ENCODE data around the gene ERICH6B.

ERICH6B gene

DNA sequence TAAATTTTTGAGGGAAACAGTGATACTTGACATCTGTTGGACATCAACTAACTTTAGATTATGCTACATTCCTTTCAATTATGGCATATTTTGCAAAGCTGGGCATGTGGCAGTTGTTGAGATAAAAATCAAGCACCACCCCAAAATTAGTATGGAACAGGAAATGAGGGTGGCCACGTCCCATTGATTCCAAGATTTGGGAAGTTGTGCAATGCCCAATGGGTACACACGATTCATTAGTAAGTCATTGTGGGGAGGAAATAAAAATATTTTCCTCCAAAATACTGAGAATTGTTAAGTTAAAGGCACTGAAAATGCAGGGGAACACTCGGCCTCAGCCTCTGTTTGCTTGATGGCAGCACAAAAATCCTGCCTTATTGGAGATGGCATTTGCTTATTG lies 7.6 kb downstream of the ERICH6B start:
- DNase-seq (ENCODE audit: low read depth) = no peak
- TF ChIP-seq, protein P1, sequence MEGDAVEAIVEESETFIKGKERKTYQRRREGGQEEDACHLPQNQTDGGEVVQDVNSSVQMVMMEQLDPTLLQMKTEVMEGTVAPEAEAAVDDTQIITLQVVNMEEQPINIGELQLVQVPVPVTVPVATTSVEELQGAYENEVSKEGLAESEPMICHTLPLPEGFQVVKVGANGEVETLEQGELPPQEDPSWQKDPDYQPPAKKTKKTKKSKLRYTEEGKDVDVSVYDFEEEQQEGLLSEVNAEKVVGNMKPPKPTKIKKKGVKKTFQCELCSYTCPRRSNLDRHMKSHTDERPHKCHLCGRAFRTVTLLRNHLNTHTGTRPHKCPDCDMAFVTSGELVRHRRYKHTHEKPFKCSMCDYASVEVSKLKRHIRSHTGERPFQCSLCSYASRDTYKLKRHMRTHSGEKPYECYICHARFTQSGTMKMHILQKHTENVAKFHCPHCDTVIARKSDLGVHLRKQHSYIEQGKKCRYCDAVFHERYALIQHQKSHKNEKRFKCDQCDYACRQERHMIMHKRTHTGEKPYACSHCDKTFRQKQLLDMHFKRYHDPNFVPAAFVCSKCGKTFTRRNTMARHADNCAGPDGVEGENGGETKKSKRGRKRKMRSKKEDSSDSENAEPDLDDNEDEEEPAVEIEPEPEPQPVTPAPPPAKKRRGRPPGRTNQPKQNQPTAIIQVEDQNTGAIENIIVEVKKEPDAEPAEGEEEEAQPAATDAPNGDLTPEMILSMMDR (IDR thresholded peaks at IDR 0.05; ENCODE audit: insufficient read depth, low read depth, low read length, missing control alignments) = no peak

DNA sequence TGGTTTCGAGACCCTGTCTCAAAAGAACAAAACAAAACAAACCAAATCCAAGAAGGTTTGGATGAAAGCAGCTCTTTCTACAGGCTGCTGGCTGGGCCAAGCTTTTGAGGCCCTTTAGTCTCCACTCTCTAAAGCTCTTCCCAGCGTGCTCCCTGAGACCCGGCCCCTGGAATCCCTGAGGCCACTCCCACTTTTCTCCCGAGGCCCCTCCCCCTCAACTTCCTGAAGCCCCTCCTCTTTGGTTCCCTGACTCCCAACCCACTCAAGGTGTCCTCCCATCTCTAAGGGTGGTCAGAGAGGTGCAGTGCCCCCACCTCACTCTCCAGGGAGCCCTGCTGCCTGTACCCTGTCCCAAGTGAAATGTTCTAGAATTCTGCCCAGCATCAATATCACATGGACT lies 10.6 kb downstream of the ERICH6B start:
- TF ChIP-seq, protein P1 (IDR thresholded peaks at IDR 0.05; ENCODE audit: insufficient read depth, low read depth, low read length, missing control alignments) = no peak
- no peak overlapping the region for H3K4me3 ChIP-seq (ENCODE audit: low read length)
- no peak for DNase-seq (ENCODE audit: low read depth)

More for the DNA sequence above, 7.6 kb downstream of the ERICH6B start:
- H3K4me3 ChIP-seq (ENCODE audit: low read length) = no peak overlapping the region

DNA sequence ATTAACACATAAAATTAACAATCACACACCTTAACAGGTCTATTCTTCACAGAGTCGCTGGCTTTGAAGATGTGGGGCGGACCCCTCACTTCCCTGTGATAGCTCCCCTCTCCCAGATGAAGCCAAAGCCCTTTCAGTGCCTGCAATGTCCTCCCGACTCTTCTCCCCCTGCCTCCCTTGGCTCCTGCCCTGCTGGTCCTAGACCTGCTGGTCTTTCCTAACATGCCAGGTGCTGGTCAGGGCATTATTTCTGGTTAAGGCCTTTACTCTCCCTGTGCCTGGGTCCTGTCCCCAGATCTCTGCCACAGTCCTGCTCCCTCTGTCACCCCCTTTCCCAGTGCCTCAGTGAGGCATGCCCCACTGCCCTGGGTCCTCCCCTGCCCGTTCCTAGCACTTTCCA lies 12.2 kb downstream of the ERICH6B start:
- TF ChIP-seq, protein P1 (IDR thresholded peaks at IDR 0.05; ENCODE audit: insufficient read depth, low read depth, low read length, missing control alignments) = no peak
- DNase-seq (ENCODE audit: low read depth) = no peak
- H3K4me3 ChIP-seq (ENCODE audit: low read length) = no peak overlapping the region

DNA sequence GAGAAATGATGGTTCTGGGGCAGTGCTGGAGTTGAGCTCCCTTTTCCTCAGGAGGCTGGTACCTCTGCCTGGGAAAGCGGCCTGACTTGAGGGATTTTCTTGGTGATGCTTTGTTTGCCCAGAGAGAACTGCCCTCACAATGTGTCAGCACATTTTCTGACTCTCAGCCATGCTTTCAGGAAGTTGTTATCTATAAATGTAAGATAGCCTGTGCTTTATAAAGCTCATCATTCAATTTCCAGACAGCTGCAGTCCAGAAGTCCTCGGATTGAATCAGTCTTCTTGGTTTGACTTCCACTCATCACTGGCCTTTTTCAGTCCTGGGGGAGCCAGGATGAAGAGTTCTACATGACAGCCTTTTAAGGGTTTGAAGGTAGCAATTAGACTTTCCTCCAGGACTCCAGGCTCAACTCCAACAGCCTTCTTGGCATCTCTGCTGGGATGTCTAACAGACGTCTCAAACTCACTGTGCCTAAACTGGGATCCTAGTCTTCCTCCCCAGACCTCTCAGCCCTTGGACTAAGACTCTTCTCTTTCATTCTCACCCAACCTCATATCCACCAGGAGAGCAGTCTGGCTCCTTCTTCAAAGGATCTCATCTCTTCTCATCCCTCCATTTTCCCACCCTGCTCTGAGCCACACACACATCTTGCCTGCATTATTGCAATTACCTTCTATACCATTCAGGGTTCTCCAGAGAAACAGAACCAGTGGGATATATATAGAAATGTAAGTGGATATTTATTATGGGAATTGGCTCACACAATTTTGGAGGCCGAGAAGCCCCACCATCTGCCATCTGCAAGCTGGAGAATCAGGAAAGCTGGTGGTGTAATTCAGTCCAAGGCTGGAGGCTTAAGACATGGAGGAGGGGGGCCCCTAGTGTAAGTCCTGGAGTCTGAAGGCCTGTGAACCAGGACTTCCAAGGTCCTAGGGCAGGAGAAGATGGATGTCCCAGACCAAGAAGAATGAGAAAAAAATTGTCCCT lies 13.1 kb downstream of the ERICH6B start:
- no peak overlapping the region for H3K4me3 ChIP-seq (ENCODE audit: low read length)
- no peak for DNase-seq (ENCODE audit: low read depth)
- TF ChIP-seq, protein P1 (IDR thresholded peaks at IDR 0.05; ENCODE audit: insufficient read depth, low read depth, low read length, missing control alignments) = no peak

DNA sequence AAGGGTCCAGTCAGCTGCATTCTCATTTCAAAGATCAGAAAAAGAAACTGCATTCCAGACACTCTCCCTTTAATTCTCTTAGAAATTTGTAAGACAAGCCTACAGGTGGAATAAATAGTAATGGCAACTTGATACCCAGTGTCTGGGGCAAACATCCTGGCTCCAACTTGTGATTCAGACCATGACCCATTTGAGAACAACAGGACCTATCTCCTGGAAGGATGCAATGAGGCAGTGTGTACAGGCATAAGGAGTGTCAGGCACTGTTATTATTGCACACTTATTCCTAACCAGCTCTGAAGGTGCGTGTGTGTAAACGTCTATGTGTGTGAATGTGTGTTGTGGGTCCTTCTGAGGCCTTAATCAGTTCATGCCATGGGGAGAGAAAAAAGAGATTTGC lies 13.9 kb downstream of the ERICH6B start:
- DNase-seq (ENCODE audit: low read depth) = no peak
- TF ChIP-seq, protein P1 (IDR thresholded peaks at IDR 0.05; ENCODE audit: insufficient read depth, low read depth, low read length, missing control alignments) = no peak
- no peak overlapping the region for H3K4me3 ChIP-seq (ENCODE audit: low read length)

DNA sequence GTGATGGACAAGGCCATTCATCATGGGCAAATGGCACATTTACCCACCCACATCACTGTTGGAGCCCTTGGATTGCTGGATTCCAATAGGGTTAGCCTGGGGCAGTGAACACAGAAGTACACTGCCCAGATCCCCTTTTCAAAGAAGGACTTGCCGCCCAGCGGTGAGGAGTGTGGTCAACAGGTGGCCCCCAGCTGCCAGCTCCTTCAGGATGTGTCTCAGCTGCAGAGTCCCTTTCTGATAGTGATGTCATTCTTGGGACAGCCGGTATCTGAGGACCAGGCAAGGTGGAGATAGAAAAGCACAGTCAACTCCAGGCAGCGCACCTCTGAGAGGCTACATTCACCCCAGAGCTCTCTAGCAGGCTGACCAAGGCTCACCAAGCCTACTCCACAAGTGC lies 16.9 kb downstream of the ERICH6B start:
- TF ChIP-seq, protein P1 (IDR thresholded peaks at IDR 0.05; ENCODE audit: insufficient read depth, low read depth, low read length, missing control alignments) = no peak
- DNase-seq (ENCODE audit: low read depth) = no peak
- no peak overlapping the region for H3K4me3 ChIP-seq (ENCODE audit: low read length)
